PC-3 (cell line): ENCODE measurements around the gene KRTAP5-10. TPM values are rescaled to one million over a fixed set of nuclear protein-coding genes. Genes with fewer than 3 reads are reported as not detected.
A peak's percentile ranks its signal among the peaks of the same experiment; 100 is the strongest.
"Not testable (repeated sequence)": the region's sequence is repeated elsewhere in the genome, so short reads cannot be mapped to it uniquely, and the experiment has no call there.

Experiments used
- ATAC-seq: fragments of 200-7000 bp; cut with Tn5 transposase; 2 replicates; pipeline ENCODE4 v1.9.1; 2020; ENCODE audit warnings: mild to moderate bottlenecking, moderate library complexity
- BruUV-seq: library from RNA; stranded (reverse); fragments of 400-500 nt; replicated peaks from 2 replicates; lab custom pipeline; 2021; lab: Mats Ljungman, UMichigan
- CTCF ChIA-PET: fragments of 300-600 bp; sonication (Branson Sonifier 250); formaldehyde crosslinking; loops from one replicate; lab custom pipeline; 2022; ENCODE audit warnings: antibody characterized with exemption; lab: Charles Lee
- POLR2A ChIA-PET: fragments of 300-600 bp; sonication (Branson Sonifier 250); formaldehyde crosslinking; loops from one replicate; lab custom pipeline; 2022; ENCODE audit warnings: antibody characterized with exemption; ENCODE audit not compliant: unreplicated experiment; lab: Charles Lee
- DNase-seq: peaks from one replicate; pipeline ENCODE4 v3.0.0-alpha.2; 2015
- H2AFZ ChIP-seq: fragments of 300-600 bp; sonication (generic); 2 replicates; pipeline ENCODE4 v1.6.0; 2016; ENCODE audit warnings: antibody characterized with exemption, low read length
- H3F3A ChIP-seq: fragments of 300-600 bp; sonication (generic); one replicate; pipeline ENCODE4 v1.6.0; 2017; ENCODE audit warnings: antibody characterized with exemption, low read length, control low read depth, mild to moderate bottlenecking; ENCODE audit not compliant: unreplicated experiment
- H3K27ac ChIP-seq: fragments of 300-600 bp; sonication (generic); 2 replicates; pipeline ENCODE4 v1.5.1; 2016; ENCODE audit warnings: mild to moderate bottlenecking, low read length
- H3K27me3 ChIP-seq: fragments of 300-600 bp; sonication (generic); 2 replicates; pipeline ENCODE4 v1.6.1; 2016; ENCODE audit warnings: low read length, mixed read lengths
- H3K36me3 ChIP-seq: fragments of 300-600 bp; sonication (generic); 2 replicates; pipeline ENCODE4 v1.6.1; 2016; ENCODE audit warnings: low read depth, mixed run types, low read length, mixed read lengths
- H3K4me1 ChIP-seq: fragments of 300-600 bp; sonication (generic); 2 replicates; pipeline ENCODE4 v1.5.1; 2016; ENCODE audit warnings: low read length; ENCODE audit not compliant: insufficient read depth
- H3K4me2 ChIP-seq: fragments of 300-600 bp; sonication (generic); 2 replicates; pipeline ENCODE4 v1.6.0; 2016; ENCODE audit warnings: low read length
- H3K4me3 ChIP-seq: fragments of 300-600 bp; sonication (generic); 2 replicates; pipeline ENCODE4 v1.5.1; 2016; ENCODE audit warnings: mild to moderate bottlenecking, low read length, mixed read lengths
- H3K79me2 ChIP-seq: fragments of 300-600 bp; sonication (generic); 2 replicates; pipeline ENCODE4 v1.6.1; 2017; ENCODE audit warnings: low read length, mixed read lengths
- H3K9ac ChIP-seq: fragments of 300-600 bp; sonication (generic); 2 replicates; pipeline ENCODE4 v1.6.0; 2016; ENCODE audit warnings: mild to moderate bottlenecking, low read length
- H3K9me2 ChIP-seq: fragments of 300-600 bp; sonication (generic); replicated peaks from 2 replicates; pipeline ENCODE4 v1.6.1; 2016; ENCODE audit warnings: mixed run types, low read length, mixed read lengths
- H3K9me3 ChIP-seq: fragments of 300-600 bp; sonication (generic); 2 replicates; pipeline ENCODE4 v1.6.1; 2016; ENCODE audit warnings: low read length, mixed read lengths
- H4K20me1 ChIP-seq: fragments of 300-600 bp; sonication (generic); 2 replicates; pipeline ENCODE4 v1.6.1; 2016; ENCODE audit warnings: low read length, mixed read lengths
- CTCF ChIP-seq: fragments of 300-600 bp; sonication (generic); conservative IDR thresholded peaks from 2 replicates; pipeline ENCODE4 v1.5.1; 2017; ENCODE audit warnings: antibody characterized with exemption, low read depth, mild to moderate bottlenecking, low read length
- EZH2 ChIP-seq: fragments of 300-600 bp; sonication (generic); IDR thresholded peaks from one replicate; pipeline ENCODE4 v1.6.1; 2017; ENCODE audit warnings: antibody characterized with exemption, mild to moderate bottlenecking, low read length; ENCODE audit not compliant: unreplicated experiment
- EZH2phosphoT487 ChIP-seq: fragments of 300-600 bp; sonication (generic); IDR thresholded peaks from 2 replicates; pipeline ENCODE4 v1.6.1; 2018; ENCODE audit warnings: mild to moderate bottlenecking, antibody characterized with exemption, low read length, borderline replicate concordance
- intact Hi-C: fragments of 100-400 bp; cut with micrococcal nuclease; formaldehyde crosslinking; loops from 2 replicates; pipeline ENCODE4 v1.9.0; 2023
- total RNA-seq: library from RNA; depleted of rRNA; stranded (reverse); fragments of >200 nt; gene quantifications from 2 replicates; pipeline ENCODE4 v1.2.3, GENCODE V29; 2014

Gene KRTAP5-10
- total RNA-seq, 1 experiment from 2014 or later, result not detected

GRCh38 chr11:71525188-71525937 lies 40.0 kb upstream of the KRTAP5-10 start:
- Histone ChIP-seq H3K4me3 (no peak overlapping the region), H3K27me3 (no peaks in the 10 kb centered on the region), H3K4me1 (0 out of 2 replicates have a peak, but pooled peaks cover 8% of the 10 kb centered on the region), H4K20me1 (no peaks in the 10 kb centered on the region), H3K9ac (no peak overlapping the region), H3K9me3 (no peaks in the 10 kb centered on the region), H3K27ac (no peak overlapping the region), H3K79me2 (no peaks in the 10 kb centered on the region), H2AFZ (no peak overlapping the region), H3K36me3 (no peaks in the 10 kb centered on the region), H3K9me2 (no peaks in the 10 kb centered on the region), H3K4me2 (no peak overlapping the region), H3F3A (no peaks in the 10 kb centered on the region)
- intact Hi-C loops, result no loop called here
- DNase-seq (peak; percentile 33), ATAC-seq (peak; percentile 54)
- ChIA-PET CTCF (no interaction called here), POLR2A (no interaction called here)
- TF ChIP-seq EZH2 (no peak), CTCF (no peak), EZH2phosphoT487 (no peak)
- BruUV-seq, result no TSS peak

DNA sequence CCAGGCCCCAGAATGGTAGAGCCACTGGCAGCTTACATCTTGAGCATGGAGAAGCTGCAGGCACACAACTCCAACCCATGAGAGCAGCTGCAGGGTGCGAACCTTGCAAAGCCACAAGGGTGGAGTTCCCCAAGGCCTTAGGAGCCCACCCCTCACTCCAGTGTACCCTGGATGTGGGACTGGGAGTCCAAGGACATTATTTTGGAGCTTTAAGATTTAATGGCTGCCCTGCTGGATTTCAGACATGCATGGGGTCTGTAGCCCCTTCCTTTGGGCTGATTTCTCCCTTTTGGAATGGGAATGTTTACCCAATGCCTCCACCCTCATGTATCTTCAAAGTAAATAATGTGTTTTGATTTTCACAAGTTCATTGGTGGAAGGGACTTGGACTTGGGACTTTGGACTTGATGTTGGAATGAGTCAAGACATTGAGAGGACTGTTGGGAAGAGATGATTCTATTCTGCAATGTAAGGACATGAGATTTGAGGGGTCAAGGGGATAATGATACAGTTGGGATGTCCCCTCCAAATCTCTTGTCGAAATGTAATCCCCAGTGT lies 39.3 kb upstream of the KRTAP5-10 start:
- no TSS peak for BruUV-seq
- H3K27ac ChIP-seq, result no peak overlapping the region
- 0 out of 2 replicates have a peak, but pooled peaks cover 8% of the 10 kb centered on the region for H3K4me1 ChIP-seq
- H3F3A ChIP-seq, result no peaks in the 10 kb centered on the region
- H3K4me2 ChIP-seq, result no peak overlapping the region
- DNase-seq, result no peak
- H4K20me1 ChIP-seq, result no peaks in the 10 kb centered on the region
- no peaks in the 10 kb centered on the region for H3K27me3 ChIP-seq
- no peak overlapping the region for H3K9ac ChIP-seq
- POLR2A ChIA-PET, result no interaction called here
- CTCF ChIA-PET, result no interaction called here
- TF ChIP-seq EZH2, result no peak
- H3K4me3 ChIP-seq, result no peak overlapping the region
- intact Hi-C loops, result no loop called here
- H3K9me3 ChIP-seq, result no peaks in the 10 kb centered on the region
- no peak for ATAC-seq
- no peaks in the 10 kb centered on the region for H3K9me2 ChIP-seq
- no peak overlapping the region for H2AFZ ChIP-seq
- H3K79me2 ChIP-seq, result no peaks in the 10 kb centered on the region
- H3K36me3 ChIP-seq, result no peaks in the 10 kb centered on the region

DNA sequence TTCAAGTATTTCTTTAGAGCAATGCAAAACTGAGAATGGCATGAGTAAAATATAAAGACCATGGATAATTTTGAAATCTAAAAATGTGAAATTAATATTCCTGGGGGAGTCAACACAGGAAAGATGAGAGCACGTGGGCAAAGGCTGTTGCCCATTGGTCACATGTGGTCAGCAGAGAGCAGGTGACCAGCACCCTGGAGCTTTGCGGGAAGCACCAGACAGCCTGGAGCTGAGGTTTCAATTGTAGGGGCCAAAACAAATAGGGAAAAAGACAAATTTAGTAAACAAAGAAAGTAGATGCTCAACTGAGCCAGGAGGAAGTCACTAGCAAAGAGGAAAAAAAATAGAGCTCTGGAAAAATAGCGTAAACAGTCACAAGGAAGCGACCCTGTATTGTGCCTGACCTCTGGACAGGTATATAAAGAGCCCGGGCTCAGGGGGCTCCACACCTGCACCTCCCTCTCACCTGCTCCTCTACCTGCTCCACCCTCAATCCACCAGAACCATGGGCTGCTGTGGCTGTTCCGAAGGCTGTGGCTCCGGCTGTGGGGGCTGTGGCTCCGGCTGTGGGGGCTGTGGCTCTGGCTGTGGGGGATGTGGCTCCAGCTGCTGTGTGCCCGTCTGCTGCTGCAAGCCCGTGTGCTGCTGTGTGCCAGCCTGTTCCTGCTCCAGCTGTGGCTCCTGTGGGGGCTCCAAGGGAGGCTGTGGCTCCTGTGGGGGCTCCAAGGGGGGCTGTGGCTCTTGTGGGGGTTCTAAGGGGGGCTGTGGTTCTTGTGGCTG lies 38.4 kb upstream of the KRTAP5-10 start, which contains the start of gene KRTAP5-7:
KRTAP5-7 (plus strand) TSS at position 472 of the 780 bp plus-strand sequence; CDS start at position 506, 34 bp downstream.
- H3F3A ChIP-seq, H2AFZ ChIP-seq, H3K4me2 ChIP-seq, intact Hi-C loops, H3K9me2 ChIP-seq, ATAC-seq, POLR2A ChIA-PET, H3K4me3 ChIP-seq, H3K9me3 ChIP-seq, H3K9ac ChIP-seq, H3K27me3 ChIP-seq, H3K4me1 ChIP-seq, H3K79me2 ChIP-seq, H3K36me3 ChIP-seq, BruUV-seq, H3K27ac ChIP-seq, H4K20me1 ChIP-seq, DNase-seq, CTCF ChIA-PET: not testable (repeated sequence)
